ENCODE results near the gene STXBP6. TPM values are rescaled to one million over a fixed set of nuclear protein-coding genes. Genes with fewer than 3 reads are reported as not detected.
A peak's percentile ranks its signal among the peaks of the same experiment; 100 is the strongest.

Gene STXBP6
- total RNA-seq, 1 donor from 2014 or later = 1.7 TPM

DNA sequence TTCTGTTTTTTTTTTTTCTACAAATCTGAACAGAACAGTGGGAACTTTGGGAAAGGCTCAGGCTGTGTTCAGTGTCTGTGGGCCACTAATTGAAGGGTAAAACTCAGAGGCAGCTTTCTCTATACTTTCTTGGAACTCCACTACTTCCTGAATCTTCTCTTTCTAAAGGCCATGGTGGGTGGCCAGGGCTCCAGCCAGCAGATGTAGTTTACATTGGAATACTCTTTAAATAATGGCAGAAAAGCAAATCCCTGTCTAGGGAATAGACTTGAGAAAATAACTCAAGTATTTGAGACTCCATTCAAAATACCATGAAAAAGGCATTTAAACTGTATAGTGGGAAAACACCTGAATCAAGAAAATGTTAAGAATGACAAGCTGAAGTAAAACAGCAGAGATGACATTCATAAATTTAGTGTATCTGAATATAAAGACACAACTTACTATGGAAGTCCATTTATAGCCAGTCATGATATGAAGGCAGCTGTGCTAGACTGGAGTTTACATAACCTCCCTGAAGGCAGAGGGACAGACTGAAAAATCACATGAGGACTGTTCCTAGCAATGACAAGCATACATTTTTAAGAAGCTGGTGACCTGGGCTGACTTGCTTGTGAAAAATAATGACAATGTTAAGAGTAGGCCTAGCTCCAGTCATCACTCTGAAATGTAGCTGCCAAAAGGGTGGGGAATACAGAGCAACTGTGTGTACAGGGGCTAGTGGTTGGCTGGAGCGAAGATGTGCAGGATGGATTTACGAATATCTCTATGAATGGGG, 168.6 kb downstream of the STXBP6 start:
- H3K36me3 Mint-ChIP-seq (ENCODE audit: low read depth) = no peaks in the 10 kb centered on the region
- H3K4me3 Mint-ChIP-seq (ENCODE audit: unreplicated experiment) = no peak overlapping the region
- peaks cover 35% of the 10 kb centered on the region for H3K4me1 Mint-ChIP-seq (ENCODE audit: low read depth)
- TF ChIP-seq, protein P1, sequence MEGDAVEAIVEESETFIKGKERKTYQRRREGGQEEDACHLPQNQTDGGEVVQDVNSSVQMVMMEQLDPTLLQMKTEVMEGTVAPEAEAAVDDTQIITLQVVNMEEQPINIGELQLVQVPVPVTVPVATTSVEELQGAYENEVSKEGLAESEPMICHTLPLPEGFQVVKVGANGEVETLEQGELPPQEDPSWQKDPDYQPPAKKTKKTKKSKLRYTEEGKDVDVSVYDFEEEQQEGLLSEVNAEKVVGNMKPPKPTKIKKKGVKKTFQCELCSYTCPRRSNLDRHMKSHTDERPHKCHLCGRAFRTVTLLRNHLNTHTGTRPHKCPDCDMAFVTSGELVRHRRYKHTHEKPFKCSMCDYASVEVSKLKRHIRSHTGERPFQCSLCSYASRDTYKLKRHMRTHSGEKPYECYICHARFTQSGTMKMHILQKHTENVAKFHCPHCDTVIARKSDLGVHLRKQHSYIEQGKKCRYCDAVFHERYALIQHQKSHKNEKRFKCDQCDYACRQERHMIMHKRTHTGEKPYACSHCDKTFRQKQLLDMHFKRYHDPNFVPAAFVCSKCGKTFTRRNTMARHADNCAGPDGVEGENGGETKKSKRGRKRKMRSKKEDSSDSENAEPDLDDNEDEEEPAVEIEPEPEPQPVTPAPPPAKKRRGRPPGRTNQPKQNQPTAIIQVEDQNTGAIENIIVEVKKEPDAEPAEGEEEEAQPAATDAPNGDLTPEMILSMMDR (IDR thresholded peaks at IDR 0.05) = no peak
- peak overlapping the region; percentile 47 for H3K27ac Mint-ChIP-seq (ENCODE audit: unreplicated experiment)
- no peak for DNase-seq (ENCODE audit: low spot score)
- H3K27me3 Mint-ChIP-seq (ENCODE audit: low read depth) = no peaks in the 10 kb centered on the region
- peaks cover 2% of the 10 kb centered on the region for H3K9me3 Mint-ChIP-seq (ENCODE audit: low read depth)

DNA sequence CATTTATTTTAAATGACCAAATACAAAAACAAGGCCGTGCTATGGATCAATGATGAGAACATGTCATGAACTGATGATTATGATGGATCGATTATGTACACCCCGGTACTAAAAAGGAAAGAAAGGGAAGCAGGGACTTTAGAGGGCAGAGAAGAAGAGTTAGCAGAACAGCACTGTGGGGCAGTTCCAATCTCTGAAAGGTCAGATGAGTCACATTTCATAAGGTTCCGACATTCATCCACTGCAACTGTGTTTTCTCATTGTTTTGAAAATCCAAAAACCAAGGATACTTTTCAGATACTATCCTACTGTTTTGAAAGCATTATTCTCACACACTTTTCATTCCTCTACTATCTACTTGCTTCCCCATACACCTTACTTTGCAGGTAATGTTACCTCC, 169.3 kb downstream of the STXBP6 start:
- no peaks in the 10 kb centered on the region for H3K36me3 Mint-ChIP-seq (ENCODE audit: low read depth)
- DNase-seq (ENCODE audit: low spot score) = no peak
- no peak overlapping the region for H3K4me3 Mint-ChIP-seq (ENCODE audit: unreplicated experiment)
- H3K9me3 Mint-ChIP-seq (ENCODE audit: low read depth) = peaks cover 2% of the 10 kb centered on the region
- peak overlapping the region; percentile 47 for H3K27ac Mint-ChIP-seq (ENCODE audit: unreplicated experiment)
- no peaks in the 10 kb centered on the region for H3K27me3 Mint-ChIP-seq (ENCODE audit: low read depth)
- TF ChIP-seq, protein P1 (IDR thresholded peaks at IDR 0.05) = no peak
- peaks cover 39% of the 10 kb centered on the region for H3K4me1 Mint-ChIP-seq (ENCODE audit: low read depth)

DNA sequence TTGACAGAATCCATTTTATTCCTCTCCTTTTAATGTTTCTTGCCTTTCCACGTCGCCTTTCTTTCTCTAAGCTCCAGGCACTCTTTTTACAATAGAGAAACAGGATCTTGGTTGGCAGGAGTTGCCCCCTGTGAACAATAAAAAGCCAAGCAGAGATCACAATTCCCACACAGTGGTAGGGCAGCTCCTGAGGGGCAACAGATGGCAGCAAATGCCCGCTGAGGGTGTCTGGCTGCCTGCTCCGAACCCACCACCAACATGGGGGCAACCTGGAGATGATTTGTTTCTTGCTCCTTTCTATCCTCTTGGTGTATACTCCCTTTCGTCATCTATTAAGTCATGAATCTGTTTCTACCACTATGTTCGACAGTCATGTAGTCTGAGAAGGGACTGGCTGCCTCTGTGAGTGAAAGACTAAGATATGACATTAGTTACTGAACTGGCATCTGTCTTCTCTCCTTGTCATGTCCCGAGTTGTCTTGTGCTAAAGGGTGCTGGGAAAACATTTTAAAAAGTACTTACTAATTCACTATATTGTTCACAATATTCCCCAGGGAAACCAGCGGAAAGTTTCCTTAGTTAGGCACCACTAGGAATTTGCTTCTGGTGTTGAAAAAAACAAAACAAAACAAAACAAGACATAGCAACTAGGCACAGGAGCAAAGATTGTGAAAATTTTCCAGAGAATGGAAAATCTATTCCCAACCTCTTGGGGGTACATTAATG, 170.1 kb downstream of the STXBP6 start:
- Mint-ChIP-seq H3K27me3 (ENCODE audit: low read depth) (no peaks in the 10 kb centered on the region), H3K9me3 (ENCODE audit: low read depth) (peaks cover 2% of the 10 kb centered on the region), H3K4me3 (ENCODE audit: unreplicated experiment) (no peak overlapping the region), H3K4me1 (ENCODE audit: low read depth) (peaks cover 47% of the 10 kb centered on the region), H3K27ac (ENCODE audit: unreplicated experiment) (no peak overlapping the region), H3K36me3 (ENCODE audit: low read depth) (no peaks in the 10 kb centered on the region)
- TF ChIP-seq, protein P1 (IDR thresholded peaks at IDR 0.05) = no peak
- DNase-seq (ENCODE audit: low spot score) = no peak

DNA sequence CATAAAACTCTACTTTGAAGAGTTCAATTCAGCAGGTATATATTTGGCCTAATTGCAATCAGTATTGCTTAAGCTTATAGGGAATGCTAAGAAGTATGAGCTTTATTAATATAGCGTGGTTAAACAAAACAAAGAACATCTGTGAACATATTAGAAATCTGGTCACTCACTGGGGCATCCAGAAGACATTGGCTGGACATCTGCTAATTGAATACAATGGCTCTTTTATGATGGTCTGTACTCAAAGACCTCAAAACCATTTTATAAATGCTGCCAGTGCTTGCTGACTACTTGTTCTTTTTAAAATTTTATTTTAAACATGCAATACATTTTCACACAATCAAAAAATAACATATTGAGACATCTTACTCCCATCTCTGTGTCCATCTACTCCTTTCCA, 173.0 kb downstream of the STXBP6 start:
- no peak overlapping the region for H3K4me3 Mint-ChIP-seq (ENCODE audit: unreplicated experiment)
- TF ChIP-seq, protein P1 (IDR thresholded peaks at IDR 0.05) = no peak

DNA sequence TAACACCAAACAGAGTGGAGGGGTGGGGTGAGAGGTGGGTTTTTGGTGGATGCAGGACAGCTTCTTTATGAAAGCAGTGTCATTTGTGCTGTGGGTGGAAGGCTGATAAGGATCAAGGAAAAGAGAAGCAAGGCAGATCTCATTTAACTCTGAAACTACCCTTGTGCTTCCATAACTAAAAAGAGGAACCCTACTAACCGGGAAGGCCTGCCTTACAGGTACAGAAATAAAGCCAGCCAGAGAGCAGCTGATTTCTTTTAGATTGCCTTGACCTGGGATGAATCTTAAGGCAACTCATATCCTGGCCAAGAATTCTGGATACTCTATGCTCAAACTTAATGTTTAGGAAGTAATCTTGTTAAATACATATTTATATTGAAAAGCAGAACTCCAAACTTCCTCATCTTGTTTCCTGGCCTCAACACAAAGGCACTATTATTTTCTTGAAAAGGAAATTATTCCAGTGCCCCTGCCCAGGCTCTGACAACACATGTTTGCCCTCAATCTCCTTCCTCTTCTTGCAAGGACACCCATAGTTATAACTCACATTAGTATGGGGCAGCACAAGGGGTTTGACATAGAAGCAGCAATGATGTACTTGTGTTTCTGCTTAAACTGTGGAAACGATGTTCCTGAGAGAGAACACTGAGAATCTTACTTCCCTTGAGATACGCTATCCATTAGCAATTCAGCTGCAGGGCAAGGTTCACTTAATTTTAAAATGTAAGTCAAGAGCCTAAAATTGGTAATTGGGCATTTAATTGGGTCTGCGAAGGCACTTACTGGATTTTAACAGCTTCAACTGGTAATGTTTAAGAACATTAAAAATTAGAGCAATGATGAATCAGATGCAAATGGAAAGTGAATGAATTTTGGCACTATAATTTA, 173.7 kb downstream of the STXBP6 start:
- DNase-seq (ENCODE audit: low spot score) = no peak
- TF ChIP-seq, protein P1 (IDR thresholded peaks at IDR 0.05) = no peak
- H3K9me3 Mint-ChIP-seq (ENCODE audit: low read depth) = no peaks in the 10 kb centered on the region
- no peaks in the 10 kb centered on the region for H3K27me3 Mint-ChIP-seq (ENCODE audit: low read depth)
- H3K4me3 Mint-ChIP-seq (ENCODE audit: unreplicated experiment) = no peak overlapping the region
- no peaks in the 10 kb centered on the region for H3K36me3 Mint-ChIP-seq (ENCODE audit: low read depth)
- no peak overlapping the region for H3K27ac Mint-ChIP-seq (ENCODE audit: unreplicated experiment)
- peaks cover 28% of the 10 kb centered on the region for H3K4me1 Mint-ChIP-seq (ENCODE audit: low read depth)

More for the DNA sequence above, 173.0 kb downstream of the STXBP6 start:
- Mint-ChIP-seq H3K27ac (ENCODE audit: unreplicated experiment) (no peak overlapping the region), H3K27me3 (ENCODE audit: low read depth) (no peaks in the 10 kb centered on the region), H3K9me3 (ENCODE audit: low read depth) (peaks cover 2% of the 10 kb centered on the region), H3K36me3 (ENCODE audit: low read depth) (no peaks in the 10 kb centered on the region), H3K4me1 (ENCODE audit: low read depth) (peaks cover 35% of the 10 kb centered on the region)
- no peak for DNase-seq (ENCODE audit: low spot score)
